Measurements from ENCODE around the gene PKNOX2. TPM values are rescaled to one million over a fixed set of nuclear protein-coding genes. Genes with fewer than 3 reads are reported as not detected.

Gene PKNOX2
- total RNA-seq, 1 donor from 2014 or later, result 12.1 TPM

- H3K27ac ChIP-seq, result no peak overlapping the region
- intact Hi-C loops (cut with DNase I), result no loop called here
- no peak overlapping the region for H3K4me3 ChIP-seq
- no peak for DNase-seq (ENCODE audit: low spot score in 2 of 2)
- H3K9me3 ChIP-seq, result no peaks in the 10 kb centered on the region
- peaks cover 0 to 5% of the 10 kb centered on the region in 2 donors for H3K4me1 ChIP-seq
- no peaks in the 10 kb centered on the region for H3K27me3 ChIP-seq
- H3K36me3 ChIP-seq, result no peaks in the 10 kb centered on the region
- TF ChIP-seq CTCF (IDR thresholded peaks at IDR 0.05), result no peak
These were observed 303.5 kb downstream of the PKNOX2 start for GRCh38 chr11:125468025-125468424.

DNA sequence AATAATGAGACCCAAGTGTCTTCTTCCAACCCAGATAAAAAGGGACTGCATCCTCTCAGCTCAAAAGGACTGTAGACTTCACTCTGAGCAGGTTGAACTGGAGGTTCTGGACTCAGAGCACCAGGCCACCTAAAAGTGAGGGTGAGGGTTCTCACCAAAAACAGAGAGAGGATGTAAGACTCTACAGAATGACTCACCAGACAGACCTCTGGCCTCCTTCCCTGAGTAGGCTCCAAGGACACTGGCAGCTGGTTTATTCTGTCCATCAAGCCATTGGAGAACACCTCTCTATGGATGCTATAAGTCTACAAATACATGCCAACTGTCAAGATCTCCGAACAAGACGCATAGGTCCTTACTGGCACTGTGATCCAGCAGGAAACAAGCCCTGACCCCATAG, 304.3 kb downstream of the PKNOX2 start:
- no peak for TF ChIP-seq CTCF (IDR thresholded peaks at IDR 0.05)
- intact Hi-C loops (cut with DNase I), result no loop called here
- no peak for DNase-seq (ENCODE audit: low spot score in 2 of 2)
- no peak overlapping the region for H3K27ac ChIP-seq
- no peaks in the 10 kb centered on the region for H3K9me3 ChIP-seq
- H3K27me3 ChIP-seq, result no peaks in the 10 kb centered on the region
- no peak overlapping the region for H3K4me3 ChIP-seq
- H3K36me3 ChIP-seq, result no peaks in the 10 kb centered on the region
- H3K4me1 ChIP-seq, result no peaks in the 10 kb centered on the region

DNA sequence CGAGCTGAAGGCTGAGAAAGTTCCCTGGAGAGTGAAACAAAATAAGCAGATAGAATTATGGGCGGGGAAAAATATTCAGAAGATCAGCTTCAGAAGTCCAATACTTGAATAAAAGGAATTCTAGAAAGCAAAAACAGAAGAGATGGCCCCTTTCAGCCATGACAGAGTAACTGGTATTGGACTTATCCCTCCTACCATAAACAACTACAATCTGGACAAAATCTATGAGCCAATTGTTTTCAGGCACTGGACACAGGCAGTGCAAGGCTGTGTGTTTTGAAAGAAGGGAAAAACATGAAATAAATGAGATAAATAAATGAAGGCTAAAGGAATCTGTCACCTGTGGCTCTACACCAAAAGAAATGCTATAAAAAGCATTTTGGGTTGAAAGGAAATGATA, 305.8 kb downstream of the PKNOX2 start:
- no peaks in the 10 kb centered on the region for H3K9me3 ChIP-seq
- no peak for DNase-seq (ENCODE audit: low spot score in 2 of 2)
- no peaks in the 10 kb centered on the region for H3K27me3 ChIP-seq
- no peak for TF ChIP-seq CTCF (IDR thresholded peaks at IDR 0.05)
- no peaks in the 10 kb centered on the region for H3K4me1 ChIP-seq
- intact Hi-C loops (cut with DNase I), result no loop called here
- no peak overlapping the region for H3K4me3 ChIP-seq
- no peak overlapping the region for H3K27ac ChIP-seq
- no peaks in the 10 kb centered on the region for H3K36me3 ChIP-seq

DNA sequence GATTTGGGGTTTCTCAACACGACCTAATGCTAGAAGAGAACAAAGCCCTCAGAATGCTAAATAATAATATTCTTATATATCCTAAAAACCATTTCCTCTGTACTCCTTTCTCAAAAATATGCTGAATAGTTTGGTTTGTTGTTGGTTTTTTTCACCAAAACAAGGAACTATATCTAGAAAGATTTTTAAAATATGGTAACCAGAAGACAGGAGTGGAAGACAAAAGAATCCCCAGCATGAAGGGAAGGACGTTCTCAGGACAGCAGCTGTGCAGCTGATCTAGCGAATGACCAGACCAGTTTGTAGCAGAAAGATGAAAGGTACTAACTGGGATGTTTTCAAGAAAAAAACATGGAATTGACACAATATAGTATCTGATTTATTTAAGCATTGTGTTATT, 312.2 kb downstream of the PKNOX2 start:
- no peak for DNase-seq (ENCODE audit: low spot score in 2 of 2)
- no peak overlapping the region for H3K4me3 ChIP-seq
- no peak for TF ChIP-seq CTCF (IDR thresholded peaks at IDR 0.05)
- no peaks in the 10 kb centered on the region for H3K27me3 ChIP-seq
- H3K36me3 ChIP-seq, result peaks cover 4 to 25% of the 10 kb centered on the region in 2 donors
- intact Hi-C loops (cut with DNase I), result no loop called here
- H3K4me1 ChIP-seq, result no peaks in the 10 kb centered on the region
- no peak overlapping the region for H3K27ac ChIP-seq
- no peaks in the 10 kb centered on the region for H3K9me3 ChIP-seq

DNA sequence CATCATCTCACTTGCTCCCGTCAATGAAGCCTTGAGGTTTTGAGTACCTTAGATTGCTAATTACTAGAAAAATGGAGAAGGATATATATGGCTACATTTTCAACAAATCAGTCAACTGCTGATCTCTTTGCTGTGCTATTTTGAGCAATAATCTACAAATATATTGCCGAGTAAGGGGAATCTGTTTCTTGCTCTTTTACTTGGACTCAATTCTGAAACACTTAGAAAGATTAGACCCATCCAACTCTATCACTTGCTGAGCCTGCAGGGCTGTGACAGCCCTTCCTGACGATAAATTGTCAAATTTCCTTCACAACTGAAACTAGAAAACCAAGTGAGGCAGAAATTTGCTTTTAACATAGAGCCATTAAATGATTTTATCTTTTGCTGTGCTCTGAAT, 314.6 kb downstream of the PKNOX2 start:
- no peaks in the 10 kb centered on the region for H3K4me1 ChIP-seq
- H3K36me3 ChIP-seq, result peaks cover 4 to 27% of the 10 kb centered on the region in 2 donors
- no peak for DNase-seq (ENCODE audit: low spot score in 2 of 2)
- H3K4me3 ChIP-seq, result no peak overlapping the region
- intact Hi-C loops (cut with DNase I), result no loop called here
- no peak overlapping the region for H3K27ac ChIP-seq
- TF ChIP-seq CTCF (IDR thresholded peaks at IDR 0.05), result no peak
- H3K9me3 ChIP-seq, result no peaks in the 10 kb centered on the region
- no peaks in the 10 kb centered on the region for H3K27me3 ChIP-seq

GRCh38 chr11:125481531-125481930, 317.0 kb downstream of the PKNOX2 start:
- Histone ChIP-seq H3K27me3 (no peaks in the 10 kb centered on the region), H3K4me1 (no peaks in the 10 kb centered on the region), H3K36me3 (peaks cover 9 to 41% of the 10 kb centered on the region in 2 donors), H3K9me3 (no peaks in the 10 kb centered on the region), H3K4me3 (no peak overlapping the region), H3K27ac (no peak overlapping the region)
- DNase-seq (ENCODE audit: low spot score in 2 of 2), result no peak
- intact Hi-C loops (cut with DNase I), result no loop called here
- TF ChIP-seq CTCF (IDR thresholded peaks at IDR 0.05), result no peak

Measured in ascending aorta (tissue), 2 donors.